Measurements from ENCODE around the gene CPOX. TPM values are rescaled to one million over a fixed set of nuclear protein-coding genes. Genes with fewer than 3 reads are reported as not detected.
A peak's percentile ranks its signal among the peaks of the same experiment; 100 is the strongest.

The CPOX gene
- total and polyA plus RNA-seq, 2 of the 8 experiments (the other 6 are each of a cell fraction or from before 2014, with no cell fraction given), result 17.4 to 27.0 TPM

GRCh38 chr3:98542623-98543022 lies 50.8 kb downstream of the CPOX start:
- peak overlapping the region; percentile 26; the same call in 1 of the 2 replicates for H2BK15ac ChIP-seq (ENCODE audit: low read length)
- H3K79me2 ChIP-seq (ENCODE audit: control insufficient read depth in 1 of 2, insufficient read depth in 2 of 2, low read length in 2 of 2), result no peaks in the 10 kb centered on the region
- TF ChIP-seq YY1 (IDR thresholded peaks at IDR 0.05; ENCODE audit: low read depth, low read length), result no peak
- TF ChIP-seq CTBP2 (IDR thresholded peaks at IDR 0.05; ENCODE audit: borderline replicate concordance, insufficient read depth, insufficient read length, low read length), result no peak
- TF ChIP-seq CEBPB (IDR thresholded peaks at IDR 0.05; ENCODE audit: low read depth, low read length), result no peak
- no peak for TF ChIP-seq JUN (IDR thresholded peaks at IDR 0.05; ENCODE audit: low read depth, low read length)
- TF ChIP-seq, protein P1, sequence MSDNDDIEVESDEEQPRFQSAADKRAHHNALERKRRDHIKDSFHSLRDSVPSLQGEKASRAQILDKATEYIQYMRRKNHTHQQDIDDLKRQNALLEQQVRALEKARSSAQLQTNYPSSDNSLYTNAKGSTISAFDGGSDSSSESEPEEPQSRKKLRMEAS (IDR thresholded peaks at IDR 0.05), result no peak

More at GRCh38 chr3:98542623-98543022, 50.8 kb downstream of the CPOX start:
- H3K23me2 ChIP-seq (ENCODE audit: low read depth, low read length), result no peaks in the 10 kb centered on the region
- WGBS, 2 experiments (ENCODE audit: extremely low coverage in 1 of 2, insufficient coverage in 1 of 2, insufficient read length in 1 of 2, insufficient replicate concordance in 2 of 2, low coverage in 1 of 2, low lambda C conversion rate in 2 of 2, missing lambda C conversion rate in 1 of 2), result 100% methylated on average over 1 of the region's 1 CpG; no CpG with 5 or more reads in 1 of the 2 experiments
- no peak overlapping the region for H3K4ac ChIP-seq (replicated peaks; ENCODE audit: insufficient read length, low read depth, low read length)
- H3K14ac ChIP-seq (ENCODE audit: insufficient read length), result no peak overlapping the region
- H2AFZ ChIP-seq (ENCODE audit: low read length), result no peak overlapping the region
- H3K36me3 ChIP-seq (ENCODE audit: control insufficient read depth in 2 of 4, insufficient read depth in 4 of 4, low read length in 3 of 4), result no peaks in the 10 kb centered on the region
- H3K23ac ChIP-seq (ENCODE audit: insufficient read length), result no peak overlapping the region
- no peaks in the 10 kb centered on the region for H3K9me3 ChIP-seq (ENCODE audit: insufficient read depth in 2 of 2, low read depth in 1 of 2, low read length in 1 of 2)
- no peak overlapping the region for H2BK12ac ChIP-seq (ENCODE audit: low read depth, low read length)
- H2BK20ac ChIP-seq (ENCODE audit: low read length), result no peak overlapping the region
- H3K27ac ChIP-seq (ENCODE audit: low read depth, low read length), result no peak overlapping the region
- H3K4me3 ChIP-seq (ENCODE audit: extremely low read depth in 1 of 4, insufficient read depth in 2 of 4, low read depth in 3 of 4, low read length in 4 of 4), result no peak overlapping the region
- no peak overlapping the region for H4K91ac ChIP-seq (replicated peaks; ENCODE audit: insufficient read length, low read length)
- POLR2A ChIA-PET (ENCODE audit: partially characterized antibody), result no interaction called here
- CTCF ChIA-PET (ENCODE audit: partially characterized antibody), result interaction anchor here (0.5 kb wide), 1 partner anchor 286 kb away, joined by 3 read pairs; no protein-coding TSS in a partner anchor
- H2BK5ac ChIP-seq (ENCODE audit: low read depth, low read length), result no peak overlapping the region
- H3K4me1 ChIP-seq (replicated peaks in 1 of 4; ENCODE audit: control insufficient read depth in 3 of 4, insufficient read depth in 4 of 4, low read length in 3 of 4), result peaks cover 0 to 2% (median 0%) of the 10 kb centered on the region in 4 experiments; a peak in 1 of 7 replicates
- DNase-seq (ENCODE audit: low read depth in 1 of 2, low spot score in 2 of 2) (no peak), FAIRE-seq (no peak)
- H3K56ac ChIP-seq (replicated peaks; ENCODE audit: insufficient read length, low read depth, low read length), result no peak overlapping the region
- H3K79me1 ChIP-seq (ENCODE audit: low read depth, low read length), result no peaks in the 10 kb centered on the region
- no peak overlapping the region for H3K9ac ChIP-seq (replicated peaks in 1 of 4; ENCODE audit: extremely low read depth in 1 of 4, low read depth in 3 of 4, low read length in 3 of 4)
- H3K4me2 ChIP-seq (ENCODE audit: insufficient read depth in 1 of 2, low read depth in 2 of 2, low read length in 2 of 2), result no peak overlapping the region
- no peak overlapping the region for H4K8ac ChIP-seq (ENCODE audit: extremely low read depth, insufficient read depth, low read length)
- H3K27me3 ChIP-seq (replicated peaks in 1 of 4; ENCODE audit: control insufficient read depth in 3 of 4, extremely low read depth in 1 of 4, insufficient read depth in 3 of 4, low read length in 3 of 4), result no peaks in the 10 kb centered on the region
- H2AK5ac ChIP-seq (ENCODE audit: low read depth, low read length), result no peak overlapping the region
- no peak overlapping the region for H3K18ac ChIP-seq (ENCODE audit: extremely low read depth, low read length)
- H4K20me1 ChIP-seq (replicated peaks in 1 of 2; ENCODE audit: control insufficient read depth in 1 of 2, insufficient read depth in 2 of 2, low read length in 2 of 2), result no peaks in the 10 kb centered on the region
- no peak overlapping the region for H2BK120ac ChIP-seq (replicated peaks; ENCODE audit: low read depth, low read length)
- H4K5ac ChIP-seq (ENCODE audit: insufficient read length, low read depth, low read length), result no peak overlapping the region
